Trophoblast cell (in vitro differentiated cells and primary cell): Measurements from ENCODE around the gene ZBTB43.

Experiments
- DNase-seq, 2 donors: peaks; one replicate each; pipeline ENCODE4 v3.0.0-alpha.2; 2016
- H2AFZ ChIP-seq: 2 replicates; pipeline ENCODE4 v1.6.1; 2013; ENCODE audit warnings: low read length, moderate library complexity, mild to moderate bottlenecking; ENCODE audit not compliant: insufficient read depth, poor library complexity
- H2AK5ac ChIP-seq: 2 replicates; pipeline ENCODE4 v1.6.1; 2013; ENCODE audit warnings: mild to moderate bottlenecking, low read length
- H2BK120ac ChIP-seq: 2 replicates; pipeline ENCODE4 v1.6.1; 2013; ENCODE audit warnings: low read length, mild to moderate bottlenecking, moderate library complexity; ENCODE audit not compliant: insufficient read depth, poor library complexity
- H2BK12ac ChIP-seq: 2 replicates; pipeline ENCODE4 v1.6.1; 2013; ENCODE audit warnings: mild to moderate bottlenecking, low read length, moderate library complexity
- H2BK5ac ChIP-seq: 2 replicates; pipeline ENCODE4 v1.6.1; 2013; ENCODE audit warnings: low read length, low read depth, moderate library complexity, mild to moderate bottlenecking; ENCODE audit not compliant: poor library complexity
- H3K14ac ChIP-seq: 2 replicates; pipeline ENCODE4 v1.6.1; 2013; ENCODE audit warnings: mild to moderate bottlenecking, low read length
- H3K18ac ChIP-seq: 2 replicates; pipeline ENCODE4 v1.6.1; 2013; ENCODE audit warnings: mild to moderate bottlenecking, low read length
- H3K23ac ChIP-seq: 2 replicates; pipeline ENCODE4 v1.6.1; 2013; ENCODE audit warnings: low read length
- H3K27ac ChIP-seq: 2 replicates; pipeline ENCODE4 v1.5.1; 2013; ENCODE audit warnings: low read depth, mild to moderate bottlenecking, inconsistent platforms, low read length, moderate library complexity
- H3K27me3 ChIP-seq: 2 replicates; pipeline ENCODE4 v1.6.1; 2013; ENCODE audit warnings: inconsistent platforms, mild to moderate bottlenecking, low read length, moderate library complexity; ENCODE audit not compliant: insufficient read depth
- H3K36me3 ChIP-seq, 2 experiments: 1 replicate in 1 of 2; 2 replicates in 1 of 2; pipeline ENCODE4 v1.6.1; 2013; ENCODE audit warnings: low read length in 2 of 2, mild to moderate bottlenecking in 2 of 2, moderate library complexity in 1 of 2; ENCODE audit not compliant: insufficient read depth in 2 of 2, control insufficient read depth in 1 of 2
- H3K4ac ChIP-seq: 2 replicates; pipeline ENCODE4 v1.6.1; 2013; ENCODE audit warnings: low read depth, mild to moderate bottlenecking, low read length, moderate library complexity
- H3K4me1 ChIP-seq, 2 experiments: 1 replicate in 1 of 2; 2 replicates in 1 of 2; pipeline ENCODE4 v1.6.1; 2013; ENCODE audit warnings: low read length in 2 of 2, mild to moderate bottlenecking in 2 of 2, moderate library complexity in 1 of 2; ENCODE audit not compliant: insufficient read depth in 2 of 2, control insufficient read depth in 1 of 2
- H3K4me2 ChIP-seq: 2 replicates; pipeline ENCODE4 v1.6.1; 2013; ENCODE audit warnings: inconsistent platforms, mild to moderate bottlenecking, low read length, moderate library complexity
- H3K4me3 ChIP-seq: 2 replicates; pipeline ENCODE4 v1.5.1; 2013; ENCODE audit warnings: mild to moderate bottlenecking, low read depth, low read length, inconsistent platforms
- H3K79me1 ChIP-seq: one replicate; pipeline ENCODE4 v1.6.1; 2013; ENCODE audit warnings: low read length
- H3K79me2 ChIP-seq: 2 replicates; pipeline ENCODE4 v1.6.1; 2013; ENCODE audit warnings: low read length, mild to moderate bottlenecking; ENCODE audit not compliant: control insufficient read depth, insufficient read depth, poor library complexity
- H3K9ac ChIP-seq: 2 replicates; pipeline ENCODE4 v1.6.1; 2013; ENCODE audit warnings: mild to moderate bottlenecking, low read length
- H3K9me3 ChIP-seq: 2 replicates; pipeline ENCODE4 v1.6.1; 2013; ENCODE audit warnings: low read depth, mild to moderate bottlenecking, control low read depth, inconsistent platforms, low read length; ENCODE audit not compliant: insufficient read depth
- H4K12ac ChIP-seq: 2 replicates; pipeline ENCODE4 v1.6.1; 2013; ENCODE audit warnings: low read depth, mild to moderate bottlenecking, low read length, moderate library complexity
- H4K8ac ChIP-seq: 2 replicates; pipeline ENCODE4 v1.6.1; 2013; ENCODE audit warnings: low read depth, mild to moderate bottlenecking, low read length, moderate library complexity
- H4K91ac ChIP-seq: one replicate; pipeline ENCODE4 v1.6.1; 2013; ENCODE audit warnings: low read depth, mild to moderate bottlenecking, low read length, moderate library complexity
- WGBS: extraction: QIAGEN DNeasy Blood & Tissue Kit; methylation state at CpG from one replicate; pipeline ENCODE4 v1.1.7; 2013; ENCODE audit warnings: missing lambda C conversion rate; ENCODE audit not compliant: insufficient read length, insufficient coverage; ENCODE audit errors: extremely low coverage; 5-methylcytosine and 5-hydroxymethylcytosine counted together

The ZBTB43 gene

DNA sequence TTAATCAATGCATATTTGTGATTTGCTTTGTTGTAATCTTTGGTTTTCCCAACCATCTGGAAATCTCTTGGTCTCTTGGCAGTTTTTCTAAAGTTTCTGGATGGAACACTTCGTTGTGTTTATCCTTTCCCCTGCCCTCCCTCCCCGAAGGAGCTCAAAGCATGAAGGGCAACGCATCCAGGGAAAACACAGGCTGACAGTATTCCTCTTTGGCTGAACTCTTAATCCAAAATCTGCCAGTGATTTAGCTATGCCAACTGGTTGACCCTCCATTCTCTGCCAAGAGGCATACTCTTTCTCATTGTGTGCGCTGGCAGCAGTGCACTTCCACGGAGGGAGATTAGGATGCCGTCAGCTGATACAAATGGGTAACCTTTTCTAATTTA lies 76.1 kb downstream of the ZBTB43 start:
- H3K18ac ChIP-seq: no peak overlapping the region
- H4K8ac ChIP-seq: no peak overlapping the region
- peaks cover 25 to 28% of the 10 kb centered on the region in 2 experiments for H3K36me3 ChIP-seq

DNA sequence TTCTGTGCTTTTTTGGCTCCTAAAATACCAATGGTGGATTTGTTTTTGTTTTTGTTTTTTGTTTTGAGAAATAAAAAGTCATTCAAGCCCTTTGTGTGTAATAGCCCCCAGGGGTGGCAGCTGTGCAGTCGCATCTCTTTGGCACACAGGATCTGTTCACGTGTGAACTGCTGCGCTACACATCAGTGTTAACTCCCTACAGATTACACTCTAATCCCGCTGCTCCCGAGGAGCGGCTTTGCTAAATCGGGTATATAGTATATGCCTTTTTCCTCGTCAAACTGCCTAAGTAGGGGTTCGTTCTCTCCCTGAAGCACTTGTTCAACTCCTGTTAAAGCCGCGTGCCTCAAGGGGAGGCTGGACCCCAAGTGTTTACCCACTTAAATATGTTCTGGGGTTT lies 77.9 kb downstream of the ZBTB43 start:
- no CpG with 5 or more reads among the region's 11 CpGs for WGBS
- peaks cover 25 to 28% of the 10 kb centered on the region in 2 experiments for H3K36me3 ChIP-seq
- no peak overlapping the region for H3K4me2 ChIP-seq
- H3K23ac ChIP-seq: no peak overlapping the region
- H2BK5ac ChIP-seq: no peak overlapping the region
- no peaks in the 10 kb centered on the region for H3K79me2 ChIP-seq
- H4K12ac ChIP-seq: no peak overlapping the region
- no peak overlapping the region for H2BK12ac ChIP-seq
- no peak overlapping the region for H4K8ac ChIP-seq
- DNase-seq: no peak
- H3K9ac ChIP-seq: no peak overlapping the region
- H3K4me1 ChIP-seq: no peaks in the 10 kb centered on the region
- H4K91ac ChIP-seq: no peak overlapping the region
- no peak overlapping the region for H3K4ac ChIP-seq
- H3K18ac ChIP-seq: no peak overlapping the region
- H2BK120ac ChIP-seq: no peak overlapping the region
- no peak overlapping the region for H3K4me3 ChIP-seq
- no peak overlapping the region for H2AFZ ChIP-seq
- H2AK5ac ChIP-seq: no peak overlapping the region
- H3K27ac ChIP-seq: no peak overlapping the region
- H3K14ac ChIP-seq: no peak overlapping the region
- no peaks in the 10 kb centered on the region for H3K79me1 ChIP-seq
- H3K27me3 ChIP-seq: no peaks in the 10 kb centered on the region
- peaks cover 2% of the 10 kb centered on the region for H3K9me3 ChIP-seq

More for the DNA sequence above, 76.1 kb downstream of the ZBTB43 start:
- H3K4me1 ChIP-seq: no peaks in the 10 kb centered on the region
- H2AFZ ChIP-seq: no peak overlapping the region
- H3K4me3 ChIP-seq: no peak overlapping the region
- no peak overlapping the region for H2BK12ac ChIP-seq
- no peak overlapping the region for H3K4ac ChIP-seq
- H3K23ac ChIP-seq: no peak overlapping the region
- no peak overlapping the region for H2BK5ac ChIP-seq
- H3K79me1 ChIP-seq: no peaks in the 10 kb centered on the region
- no peaks in the 10 kb centered on the region for H3K9me3 ChIP-seq
- H4K12ac ChIP-seq: no peak overlapping the region
- no peak for DNase-seq
- H3K14ac ChIP-seq: no peak overlapping the region
- H3K27ac ChIP-seq: no peak overlapping the region
- no peak overlapping the region for H3K9ac ChIP-seq
- no peaks in the 10 kb centered on the region for H3K27me3 ChIP-seq
- no peaks in the 10 kb centered on the region for H3K79me2 ChIP-seq
- WGBS: no CpG with 5 or more reads among the region's 6 CpGs
- H4K91ac ChIP-seq: no peak overlapping the region
- H2BK120ac ChIP-seq: no peak overlapping the region
- no peak overlapping the region for H3K4me2 ChIP-seq
- no peak overlapping the region for H2AK5ac ChIP-seq

DNA sequence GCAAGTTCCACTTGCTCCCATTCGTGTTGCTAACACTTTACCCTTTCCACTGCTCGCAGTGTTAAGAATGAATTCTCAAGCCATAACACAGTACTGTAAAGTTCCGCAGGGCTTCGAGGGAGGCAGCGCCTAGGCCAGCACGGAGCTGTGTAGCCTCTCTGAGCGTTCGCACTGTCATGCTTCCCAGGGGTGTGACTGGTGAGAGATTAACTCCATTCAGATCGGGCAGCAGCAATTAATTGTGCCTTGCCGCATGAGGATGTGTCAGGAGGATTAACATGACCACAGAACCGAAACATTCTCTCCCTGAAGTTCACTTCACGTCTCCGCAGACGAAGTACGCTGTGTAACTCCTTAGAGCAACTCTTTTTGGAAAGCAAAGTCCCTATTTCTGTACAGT lies 78.8 kb downstream of the ZBTB43 start:
- Histone ChIP-seq H2BK120ac (no peak overlapping the region), H3K27ac (no peak overlapping the region), H3K9me3 (peaks cover 2% of the 10 kb centered on the region), H4K91ac (no peak overlapping the region), H3K14ac (no peak overlapping the region), H3K9ac (no peak overlapping the region), H3K18ac (no peak overlapping the region), H2BK5ac (no peak overlapping the region), H3K79me2 (no peaks in the 10 kb centered on the region), H2AK5ac (no peak overlapping the region), H4K12ac (no peak overlapping the region), H3K79me1 (no peaks in the 10 kb centered on the region), H3K36me3 (peaks cover 24 to 25% of the 10 kb centered on the region in 2 experiments), H2BK12ac (no peak overlapping the region), H3K23ac (no peak overlapping the region), H3K4me1 (no peaks in the 10 kb centered on the region), H3K27me3 (no peaks in the 10 kb centered on the region), H2AFZ (no peak overlapping the region), H3K4me2 (no peak overlapping the region), H3K4me3 (no peak overlapping the region), H3K4ac (no peak overlapping the region), H4K8ac (no peak overlapping the region)
- DNase-seq: no peak
- WGBS: no CpG with 5 or more reads among the region's 15 CpGs

DNA sequence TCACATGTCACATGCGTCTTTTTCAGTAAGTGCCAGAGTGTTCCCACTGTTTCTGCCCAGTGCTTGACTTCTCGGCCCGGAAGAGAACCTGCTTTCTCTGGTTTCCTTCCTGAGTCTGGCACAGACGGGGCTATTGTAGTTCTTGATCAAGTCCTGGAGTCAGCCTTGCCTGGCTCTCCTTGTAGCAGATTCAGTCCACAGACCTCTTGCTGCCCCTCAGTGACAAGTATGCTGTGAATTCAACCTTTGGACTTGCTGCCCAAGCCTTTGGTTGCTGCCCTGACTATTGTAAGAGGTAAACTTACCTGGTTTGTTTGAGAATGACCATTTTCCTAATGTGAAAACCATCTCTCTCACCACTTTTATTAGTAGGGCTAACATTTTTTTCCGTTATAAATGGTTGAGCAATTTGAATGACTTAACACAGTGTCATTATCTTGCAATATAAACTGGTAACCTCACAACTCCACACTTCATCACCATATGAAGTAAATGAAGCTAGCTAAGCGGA lies 80.3 kb downstream of the ZBTB43 start:
- Histone ChIP-seq H2AK5ac (no peak overlapping the region), H4K12ac (no peak overlapping the region), H3K79me1 (no peaks in the 10 kb centered on the region), H3K9me3 (peaks cover 2% of the 10 kb centered on the region), H3K4me3 (no peak overlapping the region), H3K9ac (no peak overlapping the region), H3K4ac (no peak overlapping the region), H2BK120ac (no peak overlapping the region), H3K14ac (no peak overlapping the region), H3K36me3 (peaks cover 15% of the 10 kb centered on the region in 2 experiments), H4K91ac (no peak overlapping the region), H3K18ac (no peak overlapping the region), H3K79me2 (no peaks in the 10 kb centered on the region), H3K27ac (no peak overlapping the region), H2BK12ac (no peak overlapping the region), H2BK5ac (no peak overlapping the region), H4K8ac (no peak overlapping the region), H3K4me2 (no peak overlapping the region), H3K27me3 (no peaks in the 10 kb centered on the region), H2AFZ (no peak overlapping the region), H3K4me1 (no peaks in the 10 kb centered on the region), H3K23ac (no peak overlapping the region)
- no CpG with 5 or more reads among the region's 6 CpGs for WGBS
- DNase-seq: no peak
